Mammary epithelial cell (primary cell): ENCODE results near the gene ARCN1.

Experiments
- CTCF ChIP-seq, 2 donors: IDR thresholded peaks in 1 of 2; conservative IDR thresholded peaks in 1 of 2; 2 replicates each; pipeline ENCODE4 v1.5.1; 2011 to 2012; ENCODE audit warnings: inconsistent platforms in 2 of 2, low read length in 2 of 2, mild to moderate bottlenecking in 2 of 2, control low read depth in 1 of 2, low read depth in 1 of 2; ENCODE audit not compliant: insufficient read depth in 1 of 2; ENCODE audit errors: extremely low read depth in 1 of 2
- EZH2 ChIP-seq: IDR thresholded peaks from 2 replicates; pipeline ENCODE4 v1.6.1; 2012; ENCODE audit warnings: low read length, inconsistent platforms, borderline replicate concordance

DNA sequence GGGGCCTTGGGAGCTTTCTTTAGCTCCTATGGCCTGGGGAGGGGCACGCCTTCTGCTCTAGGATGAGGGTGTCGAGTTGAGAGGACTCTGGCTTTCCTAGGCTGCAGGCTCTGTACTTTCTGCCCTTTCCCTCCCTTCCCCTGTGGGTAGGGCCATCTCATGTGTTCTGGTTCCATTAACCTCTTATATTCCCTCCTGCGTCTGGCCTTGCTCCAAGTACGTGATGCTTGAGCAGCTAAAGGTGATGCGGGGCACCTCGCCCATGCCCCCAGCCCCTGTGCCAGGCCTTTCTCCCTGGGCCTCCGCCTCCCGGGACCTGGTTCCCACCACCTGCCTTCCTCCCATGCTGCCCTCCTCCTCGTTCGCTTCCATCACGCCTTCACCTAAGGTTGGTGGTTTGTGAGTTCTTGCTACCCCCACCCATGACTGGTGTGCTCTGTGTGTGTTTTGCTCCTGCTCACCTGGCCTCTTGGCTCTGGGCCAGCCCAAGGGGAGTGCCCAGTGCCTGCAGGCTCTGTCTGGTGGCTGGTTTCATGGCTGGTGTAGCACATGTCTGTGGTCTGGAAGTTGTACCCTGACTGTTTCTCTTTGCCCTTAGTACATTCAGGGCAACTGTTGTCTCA lies 69.3 kb downstream of the ARCN1 start:
- TF ChIP-seq CTCF (conservative IDR thresholded peaks at IDR 0.05 in 1 of 2, IDR thresholded peaks at IDR 0.05 in 1 of 2; ENCODE audit: extremely low read depth in 1 of 2, insufficient read depth in 1 of 2, low read depth in 1 of 2, low read length in 2 of 2) (no peak), EZH2 (no peak)
